Endothelial cell of umbilical vein (primary cell): Measurements from ENCODE around the gene PTK6. TPM values are rescaled to one million over a fixed set of nuclear protein-coding genes. Genes with fewer than 3 reads are reported as not detected.

Source experiments
- BruUV-seq: library from RNA; stranded (reverse); fragments of 400-500 nt; replicated peaks from 2 replicates; lab custom pipeline; 2021; lab: Mats Ljungman, UMichigan
- CTCF ChIA-PET: fragments of 300-600, 350-600 bp; sonication (Branson Sonifier 250); formaldehyde crosslinking; loops from one replicate; lab custom pipeline; 2021; ENCODE audit warnings: antibody characterized with exemption, inconsistent platforms; lab: Charles Lee
- POLR2A ChIA-PET: fragments of 300-600, 350-600 bp; sonication (Branson Sonifier 250); formaldehyde crosslinking; loops from one replicate; lab custom pipeline; 2021; ENCODE audit warnings: antibody characterized with exemption, inconsistent platforms; lab: Charles Lee
- DNase-seq: peaks from one replicate; pipeline ENCODE4 v3.0.0-alpha.2; 2011; ENCODE audit warnings: low read depth, low spot score
- FAIRE-seq: peaks from 2 replicates; lab custom pipeline; 2011; peaks lifted over from hg19 to GRCh38; lab: Jason Lieb, UNC
- H2AFZ ChIP-seq: 2 replicates; pipeline ENCODE4 v1.6.0; 2012; ENCODE audit warnings: low read depth, low read length, control low read depth, inconsistent platforms
- H3K27ac ChIP-seq: 2 replicates; pipeline ENCODE4 v1.5.1; 2011; ENCODE audit warnings: low read depth, mild to moderate bottlenecking, control low read depth, low read length, moderate library complexity; ENCODE audit not compliant: insufficient read depth
- H3K27me3 ChIP-seq, 2 experiments: 2 replicates each; pipeline versions ENCODE4 v1.6.0 to v1.6.1; 2011; ENCODE audit warnings: low read length in 2 of 2, mixed read lengths in 1 of 2; ENCODE audit not compliant: control insufficient read depth in 2 of 2, insufficient read depth in 2 of 2
- H3K36me3 ChIP-seq, 2 experiments: 2 replicates in 1 of 2; 3 replicates in 1 of 2; pipeline ENCODE4 v1.5.1; 2011; ENCODE audit warnings: low read length in 2 of 2, mild to moderate bottlenecking in 1 of 2, moderate library complexity in 1 of 2; ENCODE audit not compliant: control insufficient read depth in 2 of 2, insufficient read depth in 2 of 2; ENCODE audit errors: extremely low read depth in 1 of 2
- H3K4me1 ChIP-seq: 3 replicates; pipeline ENCODE4 v1.5.1; 2011; ENCODE audit warnings: mild to moderate bottlenecking, low read length; ENCODE audit not compliant: control insufficient read depth, insufficient read depth; ENCODE audit errors: extremely low read depth
- H3K4me2 ChIP-seq: 2 replicates; pipeline ENCODE4 v1.6.1; 2011; ENCODE audit warnings: low read length, control low read depth, mixed read lengths; ENCODE audit not compliant: insufficient read depth
- H3K4me3 ChIP-seq, 3 experiments: fragments of 200-600 bp in 1 of 3; sonication (generic), shearing (Covaris generic) in 1 of 3; replicated peaks in 1 of 3; 2 replicates each; pipeline ENCODE4 v1.5.1; 2011 to 2016; ENCODE audit warnings: control low read depth in 3 of 3, low read length in 3 of 3, mild to moderate bottlenecking in 2 of 3, inconsistent platforms in 1 of 3, low read depth in 1 of 3, moderate library complexity in 1 of 3; ENCODE audit not compliant: insufficient read depth in 1 of 3
- H3K79me2 ChIP-seq: 2 replicates; pipeline ENCODE4 v1.6.0; 2012; ENCODE audit warnings: low read length, inconsistent platforms; ENCODE audit not compliant: control insufficient read depth, insufficient read depth
- H3K9ac ChIP-seq: replicated peaks from 2 replicates; pipeline ENCODE3; 2011; ENCODE audit warnings: low read length, control low read depth; ENCODE audit not compliant: insufficient read depth; ENCODE audit errors: extremely low read depth
- H3K9me1 ChIP-seq: replicated peaks from 3 replicates; pipeline ENCODE4 v1.6.0; 2011; ENCODE audit warnings: mild to moderate bottlenecking, low read length; ENCODE audit not compliant: control insufficient read depth, insufficient read depth; ENCODE audit errors: extremely low read depth
- H3K9me3 ChIP-seq: replicated peaks from 2 replicates; pipeline ENCODE4 v1.5.1; 2012; ENCODE audit warnings: low read length, inconsistent platforms; ENCODE audit not compliant: control insufficient read depth, insufficient read depth
- H4K20me1 ChIP-seq: replicated peaks from 2 replicates; pipeline ENCODE3; 2011; ENCODE audit warnings: mild to moderate bottlenecking, low read length; ENCODE audit not compliant: control insufficient read depth, insufficient read depth; ENCODE audit errors: extremely low read depth
- CTCF ChIP-seq, 2 donors: IDR thresholded peaks; 1 replicate in 1 of 2; 2 replicates in 1 of 2; pipeline ENCODE4 v1.5.1; 2011; ENCODE audit warnings: low read length in 2 of 2, mild to moderate bottlenecking in 2 of 2, moderate library complexity in 2 of 2, control low read depth in 1 of 2, inconsistent platforms in 1 of 2, low read depth in 1 of 2; ENCODE audit not compliant: insufficient read depth in 1 of 2; ENCODE audit errors: extremely low read depth in 1 of 2
- EZH2 ChIP-seq: IDR thresholded peaks from 2 replicates; pipeline ENCODE4 v1.6.1; 2012; ENCODE audit warnings: borderline replicate concordance, low read depth, mild to moderate bottlenecking, moderate library complexity, low read length, inconsistent platforms; ENCODE audit not compliant: severe bottlenecking
- JUN ChIP-seq: IDR thresholded peaks from 2 replicates; pipeline ENCODE4 v1.6.1; 2011; ENCODE audit warnings: borderline replicate concordance, low read depth; ENCODE audit not compliant: insufficient read length, insufficient read depth
- MAX ChIP-seq: IDR thresholded peaks from 2 replicates; pipeline ENCODE4 v1.6.1; 2011; ENCODE audit not compliant: insufficient read depth, insufficient read length
- MYC ChIP-seq: IDR thresholded peaks from one replicate; pipeline ENCODE4 v1.6.1; 2011; ENCODE audit warnings: mild to moderate bottlenecking, low read depth, low read length
- POLR2A ChIP-seq: IDR thresholded peaks from 2 replicates; pipeline ENCODE4 v1.6.1; 2012; ENCODE audit warnings: low read depth, mild to moderate bottlenecking, control low read depth, low read length
- POLR2AphosphoS5 ChIP-seq: IDR thresholded peaks from 2 replicates; pipeline ENCODE4 v1.6.1; 2012; ENCODE audit warnings: low read depth, mild to moderate bottlenecking, control low read depth, low read length, moderate library complexity; ENCODE audit not compliant: insufficient read depth
- dilution Hi-C: fragments of 300-500 bp; cut with MboI; formaldehyde crosslinking; loops from one replicate; pipeline ENCODE4 v1.15.0; 2019; ENCODE audit warnings: low sequenced_read_pairs; ENCODE audit not compliant: extremely low pct_ligation_motif_present
- intact Hi-C: fragments of 100-400 bp; cut with micrococcal nuclease; formaldehyde crosslinking; loops from one replicate; pipeline ENCODE4 v1.10.0; 2022
- polyA plus RNA-seq, 4 experiments: library from polyadenylated mRNA; depleted of rRNA in 3 of 4; stranded (reverse) in 3 of 4; unstranded in 1 of 4; fragments of >200 nt; gene quantifications; 2 replicates each; pipeline versions ENCODE4 v1.2.1 to v1.2.3, GENCODE V29; 2011 to 2012; ENCODE audit warnings: missing spikeins in 1 of 4
- total RNA-seq: library from RNA; stranded (reverse); gene quantifications from 2 replicates; pipeline ENCODE4 v1.2.3, GENCODE V29; 2021

The PTK6 gene
- total and polyA plus RNA-seq, 2 donors (not counting 3 experiments of a cell fraction or from before 2014, with no cell fraction given) = 0.18 TPM; not detected in 1

GRCh38 chr20:63540417-63541186 lies 3.4 kb upstream of the PTK6 start:
- no peaks in the 10 kb centered on the region for H3K79me2 ChIP-seq
- no TSS peak for BruUV-seq
- dilution Hi-C loops = no loop called here
- H3K27me3 ChIP-seq = no peaks in the 10 kb centered on the region
- H3K4me3 ChIP-seq = no peak overlapping the region
- no peaks in the 10 kb centered on the region for H3K9me3 ChIP-seq
- no peak overlapping the region for H3K9ac ChIP-seq
- H3K27ac ChIP-seq = no peak overlapping the region
- DNase-seq (no peak), FAIRE-seq (no peak)
- POLR2A ChIA-PET = no interaction called here
- no peaks in the 10 kb centered on the region for H3K4me1 ChIP-seq
- CTCF ChIA-PET = interaction anchor here (1.2 to 4.9 kb wide), 2 partner anchors 318 to 434 kb away, joined by 5 to 89 read pairs; no protein-coding TSS in a partner anchor
- no peak for TF ChIP-seq MAX
- no peak for TF ChIP-seq MYC
- no peak for TF ChIP-seq POLR2A
- no peak for TF ChIP-seq EZH2
- no peak for TF ChIP-seq JUN
- TF ChIP-seq POLR2AphosphoS5 = no peak
- TF ChIP-seq CTCF (IDR thresholded peaks at IDR 0.05; ENCODE audit: extremely low read depth in 1 of 2, insufficient read depth in 1 of 2, low read depth in 1 of 2, low read length in 2 of 2) = no peak
- no peak overlapping the region for H2AFZ ChIP-seq
- intact Hi-C loops = no loop called here
- H3K9me1 ChIP-seq = no peaks in the 10 kb centered on the region
- no peak overlapping the region for H3K4me2 ChIP-seq
- H3K36me3 ChIP-seq = no peaks in the 10 kb centered on the region
- H4K20me1 ChIP-seq = no peaks in the 10 kb centered on the region
